ENCODE data around the gene RCBTB2. TPM values are rescaled to one million over a fixed set of nuclear protein-coding genes. Genes with fewer than 3 reads are reported as not detected.

Gene RCBTB2
- total and polyA plus RNA-seq, 2 donors (not counting 3 experiments of a cell fraction or from before 2014, with no cell fraction given): 10.7 to 12.6 TPM

DNA sequence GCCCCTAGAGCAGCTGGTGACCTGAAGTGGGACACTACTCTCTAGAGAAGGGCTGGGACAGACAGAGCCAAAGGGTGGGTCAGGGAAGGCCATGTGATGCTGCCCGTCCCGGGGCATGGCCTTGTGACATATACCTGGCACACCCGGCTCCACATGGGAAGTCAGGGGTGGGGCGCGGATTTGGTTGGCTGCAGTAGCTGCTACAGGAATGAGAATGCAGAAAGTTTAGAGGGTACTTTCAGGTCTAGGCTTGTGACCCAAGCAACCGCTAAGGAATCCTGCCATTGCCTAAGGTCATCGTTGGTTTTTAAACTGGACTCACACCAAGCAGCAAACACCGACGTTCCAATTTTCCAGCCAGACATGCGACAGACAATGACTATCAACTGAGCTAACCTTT is 25.9 kb downstream of the RCBTB2 start:
- H3K27me3 ChIP-seq (ENCODE audit: control insufficient read depth in 2 of 2, insufficient read depth in 2 of 2, low read length in 2 of 2): no peaks in the 10 kb centered on the region
- no peak overlapping the region for H3K4me2 ChIP-seq (ENCODE audit: insufficient read depth, low read length)
- ChIA-PET POLR2A (no interaction called here), CTCF (interaction anchor here (0.7 kb wide), 1 partner anchor 73 kb away, joined by 3 read pairs; no protein-coding TSS in a partner anchor)
- no peak for FAIRE-seq
- no peak for DNase-seq (ENCODE audit: low read depth, low spot score)
- dilution Hi-C loops (cut with MboI; ENCODE audit: extremely low pct_ligation_motif_present, low sequenced_read_pairs) (no loop called here), intact Hi-C loops (cut with micrococcal nuclease) (no loop called here)
- no peak overlapping the region for H2AFZ ChIP-seq (ENCODE audit: low read depth, low read length)
- H3K9me3 ChIP-seq (replicated peaks; ENCODE audit: control insufficient read depth, insufficient read depth, low read length): no peaks in the 10 kb centered on the region
- TF ChIP-seq CTCF (IDR thresholded peaks at IDR 0.05; ENCODE audit: extremely low read depth in 1 of 2, insufficient read depth in 1 of 2, low read depth in 1 of 2, low read length in 2 of 2) (no peak), FOS (IDR thresholded peaks at IDR 0.05; ENCODE audit: borderline replicate concordance, insufficient read depth, low read length) (no peak), GATA2 (IDR thresholded peaks at IDR 0.05; ENCODE audit: insufficient read depth, insufficient read length, low read depth, low read length) (no peak), POLR2AphosphoS5 (IDR thresholded peaks at IDR 0.05; ENCODE audit: insufficient read depth, low read depth, low read length) (no peak), EZH2 (IDR thresholded peaks at IDR 0.05; ENCODE audit: borderline replicate concordance, low read depth, low read length, severe bottlenecking) (no peak), MYC (IDR thresholded peaks at IDR 0.05; ENCODE audit: low read depth, low read length) (no peak), JUN (IDR thresholded peaks at IDR 0.05; ENCODE audit: borderline replicate concordance, insufficient read depth, insufficient read length, low read depth) (no peak), POLR2A (IDR thresholded peaks at IDR 0.05; ENCODE audit: low read depth, low read length) (no peak), MAX (IDR thresholded peaks at IDR 0.05; ENCODE audit: insufficient read depth, insufficient read length) (no peak)
- no peaks in the 10 kb centered on the region for H3K36me3 ChIP-seq (ENCODE audit: control insufficient read depth in 2 of 2, extremely low read depth in 1 of 2, insufficient read depth in 2 of 2, low read length in 2 of 2)
- no peaks in the 10 kb centered on the region for H3K79me2 ChIP-seq (ENCODE audit: control insufficient read depth, insufficient read depth, low read length)
- no peak overlapping the region for H3K27ac ChIP-seq (ENCODE audit: insufficient read depth, low read depth, low read length)
- H3K9me1 ChIP-seq (replicated peaks; ENCODE audit: control insufficient read depth, extremely low read depth, insufficient read depth, low read length): no peaks in the 10 kb centered on the region
- H3K9ac ChIP-seq (replicated peaks; ENCODE audit: extremely low read depth, insufficient read depth, low read length): no peak overlapping the region
- BruUV-seq (replicated peaks): no TSS peak
- no peak overlapping the region for H3K4me3 ChIP-seq (replicated peaks in 1 of 3; ENCODE audit: insufficient read depth in 1 of 3, low read depth in 1 of 3, low read length in 3 of 3)
- peaks cover 7% of the 10 kb centered on the region for H3K4me1 ChIP-seq (ENCODE audit: control insufficient read depth, extremely low read depth, insufficient read depth, low read length)
- H4K20me1 ChIP-seq (replicated peaks; ENCODE audit: control insufficient read depth, extremely low read depth, insufficient read depth, low read length): no peaks in the 10 kb centered on the region

Data from endothelial cell of umbilical vein (primary cell).